Right forelimb (tissue), 1 donor: ENCODE data around the gene GAPVD1.
A peak's percentile ranks its signal among the peaks of the same experiment; 100 is the strongest.
"Not testable (repeated sequence)": the region's sequence is repeated elsewhere in the genome, so short reads cannot be mapped to it uniquely, and the experiment has no call there.

ENCODE experiments used
- DNase-seq: peaks from one replicate; pipeline ENCODE4 v3.0.0-alpha.2; 2018

GAPVD1 gene

GRCh38 chr9:125261501-125262293 is at the start of gene GAPVD1:
Gene GAPVD1 (plus strand): TSS chr9:125261826. CDS start chr9:125298922, 37,096 bp downstream.
- peak; percentile 94 for DNase-seq

GRCh38 chr9:125214186-125214585 is 47.4 kb upstream of the GAPVD1 start:
- DNase-seq = no peak

- no peak for DNase-seq
These were observed 43.0 kb upstream of the GAPVD1 start for GRCh38 chr9:125218621-125219020.

GRCh38 chr9:125224858-125225257 is 36.8 kb upstream of the GAPVD1 start:
- not testable (repeated sequence) for DNase-seq

GRCh38 chr9:125227761-125228160 is 33.9 kb upstream of the GAPVD1 start:
- DNase-seq = no peak

GRCh38 chr9:125233678-125234077 is 27.9 kb upstream of the GAPVD1 start:
- DNase-seq = no peak

GRCh38 chr9:125234099-125234498 is 27.5 kb upstream of the GAPVD1 start:
- DNase-seq = not testable (repeated sequence)

- no peak for DNase-seq
These were observed 25.7 kb upstream of the GAPVD1 start for GRCh38 chr9:125235804-125236519.

- DNase-seq = not testable (repeated sequence)
These were observed 25.0 kb upstream of the GAPVD1 start for GRCh38 chr9:125236520-125237159.

- no peak for DNase-seq
These were observed 23.3 kb upstream of the GAPVD1 start for GRCh38 chr9:125238127-125238914.

GRCh38 chr9:125238915-125239446 is 22.6 kb upstream of the GAPVD1 start:
- no peak for DNase-seq

- no peak for DNase-seq
These were observed 21.7 kb upstream of the GAPVD1 start for GRCh38 chr9:125239631-125240597.

- no peak for DNase-seq
These were observed 21.0 kb upstream of the GAPVD1 start for GRCh38 chr9:125240649-125240999.

GRCh38 chr9:125241000-125241862 is 20.4 kb upstream of the GAPVD1 start, which contains the start of gene HSPA5:
Gene HSPA5 (minus strand): TSS chr9:125241343. CDS start chr9:125241126, 217 bp downstream.
- peak; percentile 100 for DNase-seq

- DNase-seq = no peak
These were observed 19.5 kb upstream of the GAPVD1 start for GRCh38 chr9:125241863-125242739.

GRCh38 chr9:125243792-125244260 is 17.8 kb upstream of the GAPVD1 start:
- no peak for DNase-seq

GRCh38 chr9:125246261-125246667 is 15.4 kb upstream of the GAPVD1 start:
- DNase-seq = no peak

- DNase-seq = no peak
These were observed 7.4 kb upstream of the GAPVD1 start for GRCh38 chr9:125254231-125254630.

GRCh38 chr9:125255781-125256391 is 5.7 kb upstream of the GAPVD1 start:
- no peak for DNase-seq
